Stimulated activated CD8-positive, alpha-beta memory T cell treated with anti-CD3 and anti-CD28 coated beads, Interleukin-15, amount 100 ng/mL, for 24 hours (primary cell): ENCODE measurements around the gene PPRC1.
A peak's percentile ranks its signal among the peaks of the same experiment; 100 is the strongest.

ENCODE experiments used
- DNase-seq: peaks from one replicate; pipeline ENCODE4 v3.0.0-alpha.2; 2020; ENCODE audit warnings: low read depth

The PPRC1 gene

GRCh38 chr10:102119417-102120141, 13.3 kb upstream of the PPRC1 start:
- DNase-seq, result no peak

GRCh38 chr10:102120142-102120990, 12.5 kb upstream of the PPRC1 start, which contains the start of gene LDB1:
LDB1 (minus strand) TSS chr10:102120368; CDS start chr10:102120110, 258 bp downstream.
- DNase-seq, result peak; percentile 42

GRCh38 chr10:102120991-102121738, 11.7 kb upstream of the PPRC1 start:
- no peak for DNase-seq

GRCh38 chr10:102121739-102122372, 11.0 kb upstream of the PPRC1 start:
- no peak for DNase-seq

- no peak for DNase-seq
Measured at GRCh38 chr10:102122450-102122849, 10.4 kb upstream of the PPRC1 start.

GRCh38 chr10:102123223-102123622, 9.6 kb upstream of the PPRC1 start:
- no peak for DNase-seq

- no peak for DNase-seq
Measured at GRCh38 chr10:102131286-102132170, 1.3 kb upstream of the PPRC1 start.

- no peak for DNase-seq
Measured at GRCh38 chr10:102132193-102132562, 662 bp upstream of the PPRC1 start.

GRCh38 chr10:102133373-102134195, 744 bp downstream of the PPRC1 start:
- peak; percentile 47 for DNase-seq

- no peak for DNase-seq
Measured at GRCh38 chr10:102134416-102134815, 1.6 kb downstream of the PPRC1 start.

GRCh38 chr10:102135956-102136526, 3.2 kb downstream of the PPRC1 start:
- DNase-seq, result no peak

GRCh38 chr10:102139281-102140110, 6.7 kb downstream of the PPRC1 start:
- DNase-seq, result no peak

- no peak for DNase-seq
Measured at GRCh38 chr10:102140218-102140617, 7.4 kb downstream of the PPRC1 start.

GRCh38 chr10:102140913-102141540, 8.2 kb downstream of the PPRC1 start:
- DNase-seq, result no peak

- no peak for DNase-seq
Measured at GRCh38 chr10:102141583-102142107, 8.8 kb downstream of the PPRC1 start.

- no peak for DNase-seq
Measured at GRCh38 chr10:102146971-102147428, 14.2 kb downstream of the PPRC1 start.

- DNase-seq, result no peak
Measured at GRCh38 chr10:102147561-102147960, 14.7 kb downstream of the PPRC1 start.

GRCh38 chr10:102148275-102148674, 15.4 kb downstream of the PPRC1 start:
- no peak for DNase-seq
